Astrocyte of the spinal cord (primary cell): ENCODE data around the gene ADAM8.

Source experiments
- DNase-seq: peaks from one replicate; pipeline ENCODE4 v3.0.0; 2011; ENCODE audit warnings: low read depth, low spot score
- H3K4me3 ChIP-seq: 2 replicates; pipeline ENCODE4 v1.5.1; 2011; ENCODE audit warnings: low read depth, mild to moderate bottlenecking, low read length, moderate library complexity
- in situ Hi-C: cut with HindIII; loops from 2 replicates; pipeline ENCODE4 v1.10.0; 2017; ENCODE audit warnings: low sequenced_read_pairs
- TF ChIP-seq, protein P1 (sequence below): IDR thresholded peaks from 2 replicates; pipeline ENCODE4 v1.5.1; 2012; ENCODE audit warnings: low read depth, mild to moderate bottlenecking, low read length, inconsistent platforms

Gene ADAM8

DNA sequence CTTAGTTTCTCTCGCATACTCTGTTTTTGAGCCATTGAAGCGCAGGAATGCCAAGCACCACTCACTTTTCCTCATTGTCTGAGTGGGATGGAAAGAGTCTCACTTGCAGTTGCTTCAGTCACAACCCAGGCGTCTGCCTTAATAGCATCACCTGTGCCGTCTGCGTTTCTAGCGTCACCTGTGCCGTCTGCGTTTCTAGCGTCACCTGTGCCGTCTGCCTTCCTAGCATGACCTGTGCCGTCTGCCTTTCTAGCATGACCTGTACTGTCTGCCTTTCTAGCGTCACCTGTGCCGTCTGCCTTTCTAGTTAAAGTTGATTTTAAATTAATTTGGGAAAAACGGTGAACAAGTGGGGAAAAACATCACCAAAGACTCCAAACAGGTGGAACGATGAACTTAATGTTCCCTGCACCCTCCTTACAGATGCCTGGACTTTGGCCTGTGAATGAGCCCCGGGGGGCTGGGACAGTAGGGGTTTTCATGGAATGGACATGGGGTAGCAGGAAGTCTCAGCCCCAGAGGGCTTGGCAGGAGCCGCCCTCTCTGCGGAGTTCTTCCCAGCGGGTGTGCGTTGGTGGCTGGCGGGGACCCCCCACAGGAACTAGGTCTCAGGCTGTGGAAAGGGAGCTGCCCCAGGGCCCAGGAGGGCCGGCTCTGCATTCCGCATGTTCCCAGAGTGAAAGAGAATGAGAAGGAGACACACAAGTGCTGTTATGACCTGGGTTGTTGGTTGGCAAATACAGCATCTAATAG lies 35.5 kb upstream of the ADAM8 start:
- in situ Hi-C loops: no loop called here
- TF ChIP-seq, protein P1, sequence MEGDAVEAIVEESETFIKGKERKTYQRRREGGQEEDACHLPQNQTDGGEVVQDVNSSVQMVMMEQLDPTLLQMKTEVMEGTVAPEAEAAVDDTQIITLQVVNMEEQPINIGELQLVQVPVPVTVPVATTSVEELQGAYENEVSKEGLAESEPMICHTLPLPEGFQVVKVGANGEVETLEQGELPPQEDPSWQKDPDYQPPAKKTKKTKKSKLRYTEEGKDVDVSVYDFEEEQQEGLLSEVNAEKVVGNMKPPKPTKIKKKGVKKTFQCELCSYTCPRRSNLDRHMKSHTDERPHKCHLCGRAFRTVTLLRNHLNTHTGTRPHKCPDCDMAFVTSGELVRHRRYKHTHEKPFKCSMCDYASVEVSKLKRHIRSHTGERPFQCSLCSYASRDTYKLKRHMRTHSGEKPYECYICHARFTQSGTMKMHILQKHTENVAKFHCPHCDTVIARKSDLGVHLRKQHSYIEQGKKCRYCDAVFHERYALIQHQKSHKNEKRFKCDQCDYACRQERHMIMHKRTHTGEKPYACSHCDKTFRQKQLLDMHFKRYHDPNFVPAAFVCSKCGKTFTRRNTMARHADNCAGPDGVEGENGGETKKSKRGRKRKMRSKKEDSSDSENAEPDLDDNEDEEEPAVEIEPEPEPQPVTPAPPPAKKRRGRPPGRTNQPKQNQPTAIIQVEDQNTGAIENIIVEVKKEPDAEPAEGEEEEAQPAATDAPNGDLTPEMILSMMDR: no peak
- no peak for DNase-seq
- no peak overlapping the region for H3K4me3 ChIP-seq

DNA sequence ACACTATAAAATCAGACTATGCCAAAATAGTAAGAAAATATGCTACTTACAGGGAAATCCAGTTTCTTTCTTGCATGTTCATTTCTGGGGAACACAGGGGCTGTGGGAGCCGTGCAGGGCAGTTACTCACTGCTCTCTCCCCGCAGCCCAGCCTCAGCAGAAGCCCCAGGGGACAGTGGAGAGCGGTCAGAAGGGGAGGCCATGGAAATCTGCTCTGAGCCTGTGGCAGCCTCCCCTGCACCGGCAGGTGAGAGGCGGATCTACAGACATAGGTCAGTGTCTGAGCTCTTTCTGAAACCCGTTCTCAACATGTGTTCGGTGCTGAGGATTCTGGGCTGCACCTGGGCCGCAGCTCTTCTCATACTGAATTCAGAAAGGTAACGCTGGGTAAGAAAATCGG lies 34.9 kb upstream of the ADAM8 start:
- TF ChIP-seq, protein P1: no peak
- in situ Hi-C loops: no loop called here
- H3K4me3 ChIP-seq: no peak overlapping the region
- DNase-seq: no peak

DNA sequence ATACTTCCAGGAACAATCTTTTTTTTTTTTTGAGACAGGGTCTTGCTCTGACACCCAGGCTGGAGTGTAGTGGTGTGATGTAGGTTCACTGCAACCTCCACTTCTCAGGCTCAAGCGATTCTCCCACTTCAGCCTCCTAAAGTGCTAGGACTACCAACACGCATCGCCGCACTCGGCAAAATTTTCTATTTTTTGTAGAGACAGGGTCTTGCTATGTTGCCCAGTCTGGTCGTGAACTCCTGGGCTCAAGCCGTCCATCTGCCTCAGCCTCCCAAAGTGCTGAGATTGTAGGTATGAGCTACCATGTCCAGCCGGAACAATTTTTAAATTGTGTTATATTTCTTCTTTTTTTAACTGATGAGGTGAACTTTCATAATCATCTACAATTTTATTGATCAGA lies 34.1 kb upstream of the ADAM8 start:
- no peak overlapping the region for H3K4me3 ChIP-seq
- in situ Hi-C loops: no loop called here
- no peak for DNase-seq
- TF ChIP-seq, protein P1: no peak

DNA sequence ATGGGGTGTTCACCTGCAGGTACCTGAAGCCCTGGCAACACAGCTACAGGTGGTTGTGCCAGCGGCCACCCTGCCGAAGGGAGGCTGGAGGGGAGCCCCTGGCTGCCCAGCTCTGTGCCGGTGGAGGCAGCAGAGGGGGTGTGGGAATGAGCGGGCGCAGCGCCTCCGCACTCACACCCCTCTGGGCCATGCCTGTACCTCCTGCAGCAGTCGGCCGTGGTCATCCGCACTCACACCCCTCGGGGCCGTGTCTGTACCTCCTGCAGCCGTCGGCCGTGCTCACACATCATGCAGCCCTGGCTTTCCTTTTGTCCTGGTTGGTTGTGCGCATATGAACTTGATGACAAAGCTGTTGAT lies 33.7 kb upstream of the ADAM8 start:
- TF ChIP-seq, protein P1: no peak
- no peak for DNase-seq
- H3K4me3 ChIP-seq: no peak overlapping the region
- in situ Hi-C loops: no loop called here

DNA sequence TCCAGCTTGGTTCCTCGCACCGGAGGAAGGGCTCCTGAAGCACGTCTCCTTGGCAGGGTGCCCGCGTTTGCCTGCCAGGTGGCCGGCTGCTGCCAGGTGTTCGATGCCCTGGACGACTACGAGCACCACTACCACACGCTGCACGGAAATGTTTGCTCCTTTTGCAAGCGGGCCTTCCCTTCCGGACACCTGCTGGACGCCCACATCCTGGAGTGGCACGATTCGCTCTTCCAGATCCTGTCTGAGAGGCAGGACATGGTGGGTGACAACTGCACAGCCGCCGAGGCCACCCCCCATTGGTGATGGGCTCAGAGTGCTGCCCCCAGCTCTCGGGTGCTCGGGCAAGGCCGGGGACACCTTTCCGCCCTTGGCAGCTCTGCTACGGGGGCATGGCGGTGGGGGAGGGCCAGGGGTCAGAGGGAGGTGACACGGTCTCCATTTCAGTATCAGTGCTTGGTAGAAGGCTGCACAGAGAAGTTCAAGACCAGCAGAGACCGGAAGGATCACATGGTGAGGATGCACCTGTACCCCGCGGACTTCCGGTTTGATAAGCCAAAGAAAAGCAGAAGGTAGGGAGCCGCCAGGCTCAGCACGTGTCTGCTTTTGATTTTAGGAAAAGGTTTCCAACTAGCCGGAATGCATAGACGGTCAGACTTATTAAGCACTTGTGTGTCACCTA lies 33.2 kb upstream of the ADAM8 start:
- no peak overlapping the region for H3K4me3 ChIP-seq
- in situ Hi-C loops: no loop called here
- TF ChIP-seq, protein P1: no peak
- DNase-seq: no peak

DNA sequence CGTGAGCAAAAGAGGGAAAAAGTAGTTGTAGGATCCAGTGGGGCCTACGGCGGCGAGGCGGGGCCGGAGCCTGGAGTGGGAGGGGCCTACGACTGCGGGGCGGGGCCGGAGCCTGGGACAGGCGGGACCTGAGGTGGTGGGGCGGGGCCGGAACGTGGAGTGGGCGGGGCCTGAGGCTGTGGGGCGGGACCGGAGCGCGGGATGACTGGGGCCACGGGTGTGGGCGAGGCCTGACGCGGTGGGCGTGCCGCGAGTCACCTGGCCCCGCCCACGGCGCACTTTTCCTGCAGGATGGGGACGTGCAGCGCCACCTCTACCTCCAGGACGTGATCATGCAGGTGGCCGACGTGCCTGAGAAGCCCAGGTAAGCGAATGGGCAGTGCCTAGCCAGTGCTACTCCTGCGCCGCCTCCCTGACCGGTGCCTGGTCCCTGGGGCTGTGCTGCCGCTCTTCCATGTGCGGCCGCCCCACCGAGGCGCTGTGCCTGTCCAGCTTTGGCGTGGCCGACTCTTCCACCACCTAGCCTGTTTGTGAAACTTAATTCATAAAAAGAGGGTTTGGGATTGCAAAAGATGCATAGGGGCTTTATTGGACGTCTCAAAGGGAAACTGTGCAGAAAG lies 32.5 kb upstream of the ADAM8 start:
- in situ Hi-C loops: no loop called here
- peak; percentile 92 for DNase-seq
- peak overlapping the region; percentile 93 for H3K4me3 ChIP-seq
- TF ChIP-seq, protein P1: no peak
